GM18858 (cell line): Measurements from ENCODE around the gene CDS1.
"Not testable (repeated sequence)": the region's sequence is repeated elsewhere in the genome, so short reads cannot be mapped to it uniquely, and the experiment has no call there.

ENCODE experiments used
- ATAC-seq: cut with Tn5 transposase; IDR thresholded peaks from one replicate; pipeline ENCODE4 v1.9.1; 2021; ENCODE audit not compliant: unreplicated experiment

Gene CDS1

DNA sequence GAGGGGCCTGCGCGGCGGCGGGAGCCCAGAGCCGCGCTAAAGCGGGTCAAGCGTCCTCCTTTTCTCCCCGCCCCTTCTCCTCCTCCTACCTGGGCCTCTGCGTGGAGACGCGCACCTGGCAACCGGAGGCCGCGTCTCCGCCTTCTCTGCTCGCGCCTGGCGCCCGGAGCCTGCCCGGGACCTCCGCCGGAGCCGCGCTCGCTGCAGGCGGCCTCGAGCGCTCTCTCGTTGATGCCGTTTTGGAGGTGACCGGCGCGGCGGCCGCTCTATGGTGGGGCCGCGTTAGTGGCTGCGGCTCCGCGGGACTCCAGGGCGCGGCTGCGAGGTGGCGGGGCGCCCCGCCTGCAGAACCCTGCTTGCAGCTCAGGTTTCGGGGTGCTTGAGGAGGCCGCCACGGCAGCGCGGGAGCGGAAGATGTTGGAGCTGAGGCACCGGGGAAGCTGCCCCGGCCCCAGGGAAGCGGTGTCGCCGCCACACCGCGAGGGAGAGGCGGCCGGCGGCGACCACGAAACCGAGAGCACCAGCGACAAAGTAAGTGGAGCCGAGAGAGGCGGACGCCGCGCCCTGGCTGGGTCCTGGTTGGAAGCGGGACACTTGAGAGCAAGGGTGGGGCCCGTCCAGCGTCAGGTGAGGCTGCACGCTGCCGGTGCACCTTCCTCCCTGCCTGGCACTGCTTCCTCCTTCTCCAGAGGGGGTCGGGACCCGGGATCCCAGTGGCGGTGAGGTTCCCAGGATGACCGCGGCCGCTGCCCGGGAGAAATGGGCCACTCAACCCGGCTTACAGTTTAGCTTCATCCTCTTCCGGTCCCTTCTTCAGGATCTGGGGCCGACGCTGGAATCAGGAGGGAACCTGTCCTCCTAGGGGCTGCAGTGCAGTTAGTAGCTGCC, at the start of gene CDS1:
CDS1 (plus strand) TSS at position 140 of the 888 bp plus-strand sequence; CDS start at position 415, 275 bp downstream.
- ATAC-seq, result peak; percentile 36

- no peak for ATAC-seq
Observed at GRCh38 chr4:84535901-84536300, 47.0 kb upstream of the CDS1 start.

DNA sequence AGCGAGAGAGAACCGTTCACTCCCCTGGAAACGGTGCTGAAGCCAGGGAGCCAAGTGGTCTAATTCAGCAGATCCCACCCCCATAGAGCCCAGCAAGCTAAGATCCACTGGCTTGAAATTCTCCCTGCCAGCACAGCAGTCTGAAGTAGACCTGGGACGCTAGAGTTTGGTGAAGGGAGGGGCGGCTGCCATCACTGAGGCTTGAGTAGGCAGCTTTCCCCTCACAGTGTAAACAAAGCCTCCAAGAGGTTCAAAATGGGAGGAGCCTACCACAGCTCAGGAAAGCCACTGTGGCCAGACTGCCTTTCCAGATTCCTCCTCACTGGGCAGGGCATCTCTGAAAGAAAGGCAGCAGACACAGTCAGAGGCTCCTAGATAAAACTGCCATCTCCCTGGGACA, 37.8 kb upstream of the CDS1 start:
- ATAC-seq, result no peak

GRCh38 chr4:84547211-84547610, 35.7 kb upstream of the CDS1 start:
- no peak for ATAC-seq

GRCh38 chr4:84549191-84549590, 33.7 kb upstream of the CDS1 start:
- ATAC-seq, result not testable (repeated sequence)

DNA sequence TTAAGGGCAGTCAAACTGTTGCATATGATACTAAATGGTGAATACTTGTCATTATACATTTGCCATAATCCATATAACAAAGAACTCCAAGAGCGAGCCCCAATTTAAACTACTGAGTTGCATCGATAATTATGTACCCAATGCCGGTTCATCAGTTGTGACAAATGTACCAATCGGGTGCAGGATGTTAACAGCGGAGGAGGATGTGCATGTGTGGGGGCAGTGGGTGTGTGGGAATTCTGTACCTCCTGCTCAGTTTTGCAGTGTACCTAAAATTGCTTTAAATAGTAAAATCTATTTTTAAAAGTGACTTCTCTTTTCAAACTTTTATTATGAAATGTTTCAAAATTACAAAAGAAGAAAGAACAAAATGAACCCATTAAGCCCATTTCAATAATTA, 20.8 kb upstream of the CDS1 start:
- ATAC-seq, result no peak

DNA sequence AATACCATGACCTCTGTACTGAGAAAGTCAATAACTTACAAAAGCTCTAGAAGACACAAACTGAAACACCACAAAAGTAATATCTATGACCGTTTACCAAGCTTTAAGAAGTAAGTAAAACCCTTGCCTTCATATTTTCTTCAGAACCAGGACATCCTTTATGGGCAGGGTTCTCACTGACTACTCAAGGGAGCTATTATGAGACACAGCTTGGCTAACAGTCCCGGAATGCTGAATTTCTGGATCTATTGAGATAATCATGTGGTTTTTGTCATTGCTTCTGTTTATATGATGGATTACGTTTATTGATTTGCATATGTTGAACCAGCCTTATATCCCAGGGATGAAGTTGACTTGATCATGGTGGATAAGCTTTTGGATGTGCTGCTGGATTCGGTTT, 19.9 kb upstream of the CDS1 start:
- no peak for ATAC-seq

DNA sequence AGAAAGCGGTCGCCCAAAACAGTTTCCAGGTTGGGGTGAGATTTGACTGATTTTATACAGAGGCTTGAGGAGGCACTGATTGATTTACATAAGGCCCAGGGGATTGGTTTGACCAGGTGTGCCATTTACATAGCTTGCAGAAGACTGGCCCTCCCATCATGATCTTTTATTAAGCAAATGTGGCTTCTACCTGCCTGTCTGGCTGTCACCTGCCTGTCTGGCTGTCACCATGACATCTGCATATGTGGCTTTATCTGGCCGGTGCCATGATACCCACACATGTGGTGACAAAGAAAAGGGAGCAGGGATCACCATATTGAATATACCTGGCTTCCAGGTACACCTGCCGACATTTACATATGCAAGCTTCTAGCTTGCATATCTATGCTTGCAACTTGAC, 17.0 kb upstream of the CDS1 start:
- no peak for ATAC-seq

DNA sequence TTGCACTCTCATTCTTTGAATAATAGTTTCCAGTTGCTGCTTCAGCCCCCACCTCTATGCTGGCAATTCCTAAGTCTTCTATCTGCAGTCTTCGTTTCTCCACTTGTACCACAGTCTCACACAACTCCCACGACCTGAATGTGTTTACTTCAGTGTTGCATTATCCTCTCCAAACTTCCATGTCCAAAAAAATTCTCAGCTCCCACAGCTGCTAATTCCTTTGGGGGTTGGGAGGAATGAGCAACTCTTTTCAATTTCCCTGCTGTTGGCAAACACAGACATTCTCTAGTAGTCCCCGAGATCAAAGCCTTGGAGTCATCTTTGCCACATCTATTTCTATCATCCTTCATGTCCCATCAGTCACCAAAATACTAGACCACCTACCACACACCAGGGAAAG, 14.4 kb upstream of the CDS1 start:
- no peak for ATAC-seq

DNA sequence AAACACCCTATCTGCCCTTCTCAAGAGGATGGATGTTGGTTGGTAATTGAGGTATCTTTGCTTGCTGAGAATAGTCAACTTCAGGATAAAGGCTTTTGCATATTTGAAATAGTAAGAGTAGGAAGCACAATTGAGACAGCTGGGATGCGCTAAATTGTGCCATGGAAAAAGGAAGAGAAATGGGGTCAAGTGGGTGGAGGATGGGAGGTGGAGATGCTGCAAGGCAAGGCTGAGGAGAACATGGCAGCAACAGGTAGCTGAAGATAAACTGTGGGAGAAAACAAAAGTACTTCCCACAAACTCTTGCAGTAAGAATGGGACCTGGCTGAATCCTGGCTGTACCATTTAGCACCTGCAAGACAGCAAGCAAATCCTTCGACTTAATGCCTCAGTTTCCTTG, 13.9 kb upstream of the CDS1 start:
- no peak for ATAC-seq

- ATAC-seq, result no peak
Observed at GRCh38 chr4:84573385-84574068, 9.4 kb upstream of the CDS1 start.

GRCh38 chr4:84574069-84574720, 8.7 kb upstream of the CDS1 start:
- no peak for ATAC-seq

DNA sequence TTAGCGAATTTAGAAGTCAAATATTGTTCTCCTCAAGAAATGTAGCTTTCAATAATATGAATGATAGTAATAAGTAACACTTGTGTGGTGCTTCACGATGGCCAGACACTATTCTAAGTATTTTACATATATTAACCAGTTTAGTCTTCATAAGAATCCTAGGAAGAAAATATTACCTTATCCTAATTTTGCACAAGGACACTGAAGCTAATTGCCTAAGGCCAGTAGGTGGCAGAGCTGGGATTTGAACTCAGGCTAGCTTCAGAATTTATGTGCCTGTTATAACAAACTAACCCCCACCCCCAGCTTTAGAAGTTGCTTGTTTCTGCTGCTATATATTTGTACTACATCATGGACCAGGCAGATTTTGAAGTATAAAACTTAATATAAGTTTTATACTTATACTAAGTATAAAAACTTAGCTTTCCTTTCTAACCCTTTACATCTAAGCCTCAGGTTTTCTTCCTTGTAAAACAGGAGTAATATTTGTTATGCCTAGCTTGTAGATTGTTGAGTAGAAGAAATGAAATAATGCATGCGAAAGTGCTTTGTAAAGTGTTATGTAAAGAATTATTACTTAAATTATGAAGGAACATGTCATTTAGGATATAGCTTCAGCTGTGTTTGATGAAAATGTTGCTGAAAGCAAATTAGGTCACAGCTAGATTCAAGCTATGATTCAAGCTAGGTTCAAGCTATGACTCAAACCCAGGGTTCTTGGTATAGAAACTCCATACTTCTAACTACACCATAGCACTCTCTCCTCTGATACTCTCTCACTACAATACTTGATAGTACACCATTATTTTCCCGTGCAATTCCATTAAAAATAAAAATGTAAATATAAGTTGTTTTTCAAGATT, 4.2 kb upstream of the CDS1 start:
- ATAC-seq, result no peak

DNA sequence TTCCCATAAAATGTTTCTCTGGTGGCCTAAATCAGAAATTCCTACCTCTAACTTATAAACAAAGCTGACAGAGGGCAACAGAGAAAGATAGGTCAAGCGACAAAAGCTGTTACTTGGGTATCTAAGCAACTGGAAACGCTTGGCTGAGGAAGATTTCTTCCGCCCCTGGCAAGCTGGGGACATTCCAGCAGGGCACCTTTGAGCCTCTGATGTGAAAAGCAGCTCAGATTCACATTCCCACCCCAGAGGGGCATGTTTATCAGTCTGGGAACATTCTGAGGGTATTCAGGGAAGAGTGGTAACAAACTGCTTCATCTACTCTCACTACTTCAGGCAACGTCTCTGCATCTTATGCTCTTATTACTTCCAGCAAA, 3.5 kb upstream of the CDS1 start:
- ATAC-seq, result no peak

GRCh38 chr4:84582302-84582987, 482 bp upstream of the CDS1 start:
- peak; percentile 70 for ATAC-seq

- ATAC-seq, result no peak
Observed at GRCh38 chr4:84583876-84584380, 1.0 kb downstream of the CDS1 start.

DNA sequence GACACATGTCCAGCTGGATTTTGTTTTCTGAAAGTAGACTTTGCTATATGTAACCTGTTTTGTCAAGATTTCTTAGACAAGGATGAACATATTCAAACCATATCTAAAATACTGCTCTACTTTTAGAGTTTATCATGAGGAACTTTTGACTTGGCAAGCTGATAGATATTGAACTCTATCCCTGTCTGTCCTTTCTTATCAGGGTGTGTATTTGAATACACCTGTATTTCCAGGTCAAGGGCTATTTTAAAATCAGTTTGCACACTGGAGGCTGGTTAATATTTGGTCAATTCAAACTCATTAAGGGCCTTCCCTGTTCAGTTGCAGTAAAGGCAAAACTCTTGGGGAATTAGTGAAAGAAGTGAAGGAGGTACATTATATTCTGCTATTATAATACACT, 2.3 kb downstream of the CDS1 start:
- no peak for ATAC-seq

GRCh38 chr4:84594724-84595123, 11.8 kb downstream of the CDS1 start:
- no peak for ATAC-seq

GRCh38 chr4:84596826-84597225, 13.9 kb downstream of the CDS1 start:
- ATAC-seq, result no peak

- ATAC-seq, result no peak
Observed at GRCh38 chr4:84597450-84597849, 14.5 kb downstream of the CDS1 start.
